Endometrial microvascular endothelial cells (primary cell): ENCODE measurements around the gene TAF11L14. TPM values are rescaled to one million over a fixed set of nuclear protein-coding genes. Genes with fewer than 3 reads are reported as not detected.
"Not testable (repeated sequence)": the region's sequence is repeated elsewhere in the genome, so short reads cannot be mapped to it uniquely, and the experiment has no call there.

Source experiments
- in situ Hi-C: cut with HindIII; loops from 2 replicates; pipeline ENCODE4 v1.10.0; 2017; ENCODE audit warnings: low sequenced_read_pairs, low pct_unique_long_range_greater_than_20kb; ENCODE audit errors: inconsistent ontology term
- total RNA-seq: library from RNA; depleted of rRNA; stranded (reverse); fragments of >200 nt; gene quantifications from one replicate; pipeline ENCODE4 v1.2.3, GENCODE V29; 2015; ENCODE audit errors: inconsistent ontology term

Gene TAF11L14
- not detected for total RNA-seq

- in situ Hi-C loops: no loop called here
Measured at GRCh38 chr5:17634160-17634559, at the start of gene TAF11L14. TAF11L14 (plus strand) TSS chr5:17634460.

- in situ Hi-C loops: not testable (repeated sequence)
Measured at GRCh38 chr5:17585658-17586057, 48.6 kb upstream of the TAF11L14 start, which contains the start of gene TAF11L7. TAF11L7 (minus strand) TSS chr5:17585758.

- in situ Hi-C loops: not testable (repeated sequence)
Measured at GRCh38 chr5:17590860-17591259, 43.4 kb upstream of the TAF11L14 start, which contains the start of gene TAF11L8. TAF11L8 (minus strand) TSS chr5:17590960.

GRCh38 chr5:17594255-17594654 is 40.0 kb upstream of the TAF11L14 start, which contains the start of gene TAF11L9:
TAF11L9 (minus strand) TSS chr5:17594394.
- in situ Hi-C loops: not testable (repeated sequence)

GRCh38 chr5:17597728-17598127 is 36.5 kb upstream of the TAF11L14 start, which contains the start of gene TAF11L10:
TAF11L10 (minus strand) TSS chr5:17597828.
- in situ Hi-C loops: not testable (repeated sequence)

- in situ Hi-C loops: not testable (repeated sequence)
Measured at GRCh38 chr5:17603880-17604279, 30.4 kb upstream of the TAF11L14 start, which contains the start of gene TAF11L11. TAF11L11 (plus strand) TSS chr5:17604183.

GRCh38 chr5:17604951-17605350 is 29.3 kb upstream of the TAF11L14 start:
- in situ Hi-C loops: no loop called here

- in situ Hi-C loops: not testable (repeated sequence)
Measured at GRCh38 chr5:17607461-17607860, 26.8 kb upstream of the TAF11L14 start.

- in situ Hi-C loops: not testable (repeated sequence)
Measured at GRCh38 chr5:17610092-17610491, 24.2 kb upstream of the TAF11L14 start, which contains the start of gene TAF11L12. TAF11L12 (plus strand) TSS chr5:17610392.

GRCh38 chr5:17614872-17615605 is 19.2 kb upstream of the TAF11L14 start:
- in situ Hi-C loops: no loop called here

GRCh38 chr5:17619354-17619753 is 14.9 kb upstream of the TAF11L14 start:
- in situ Hi-C loops: no loop called here

- in situ Hi-C loops: no loop called here
Measured at GRCh38 chr5:17620627-17621026, 13.6 kb upstream of the TAF11L14 start.

GRCh38 chr5:17625686-17626085 is 8.6 kb upstream of the TAF11L14 start:
- in situ Hi-C loops: no loop called here

- in situ Hi-C loops: not testable (repeated sequence)
Measured at GRCh38 chr5:17631788-17632187, 2.5 kb upstream of the TAF11L14 start, which contains the start of gene TAF11L13. TAF11L13 (plus strand) TSS chr5:17632088.

GRCh38 chr5:17649232-17649631 is 15.0 kb downstream of the TAF11L14 start:
- in situ Hi-C loops: not testable (repeated sequence)

- in situ Hi-C loops: not testable (repeated sequence)
Measured at GRCh38 chr5:17655201-17655759, 21.0 kb downstream of the TAF11L14 start.

- in situ Hi-C loops: no loop called here
Measured at GRCh38 chr5:17655921-17656320, 21.7 kb downstream of the TAF11L14 start.

- in situ Hi-C loops: no loop called here
Measured at GRCh38 chr5:17663182-17663581, 28.9 kb downstream of the TAF11L14 start.

- in situ Hi-C loops: no loop called here
Measured at GRCh38 chr5:17665836-17666235, 31.6 kb downstream of the TAF11L14 start.

GRCh38 chr5:17666726-17667235 is 32.5 kb downstream of the TAF11L14 start:
- in situ Hi-C loops: no loop called here
